Aorta (tissue), 5 donors: ENCODE data around the gene PHF23. TPM values are rescaled to one million over a fixed set of nuclear protein-coding genes. Genes with fewer than 3 reads are reported as not detected.

Experiments used
- ATAC-seq: fragments of 200-7000 bp; cut with Tn5 transposase; one replicate; pipeline ENCODE4 v1.9.1; 2022; ENCODE audit warnings: moderate library complexity; ENCODE audit not compliant: low FRiP score
- DNase-seq, 2 donors: peaks; one replicate each; pipeline ENCODE4 v3.0.0-alpha.2; 2020
- H3K27ac ChIP-seq, 2 donors: one replicate each; pipeline ENCODE4 v1.5.1; 2013; ENCODE audit warnings: low read length in 2 of 2, mild to moderate bottlenecking in 2 of 2, moderate library complexity in 2 of 2, control low read depth in 1 of 2, inconsistent platforms in 1 of 2, low read depth in 1 of 2
- H3K27me3 ChIP-seq, 2 donors: one replicate each; pipeline ENCODE4 v1.6.1; 2013; ENCODE audit warnings: control low read depth in 1 of 2, low read length in 1 of 2, mild to moderate bottlenecking in 1 of 2, moderate library complexity in 1 of 2; ENCODE audit not compliant: insufficient read depth in 2 of 2, control insufficient read depth in 1 of 2
- H3K36me3 ChIP-seq, 2 donors: one replicate each; pipeline ENCODE4 v1.6.1; 2013; ENCODE audit warnings: control low read depth in 1 of 2, low read length in 1 of 2, mild to moderate bottlenecking in 1 of 2; ENCODE audit not compliant: insufficient read depth in 2 of 2, control insufficient read depth in 1 of 2
- H3K4me1 ChIP-seq, 2 donors: one replicate each; pipeline ENCODE4 v1.6.1; 2013; ENCODE audit warnings: low read length in 2 of 2, control low read depth in 1 of 2, mild to moderate bottlenecking in 1 of 2, moderate library complexity in 1 of 2; ENCODE audit not compliant: insufficient read depth in 2 of 2, control insufficient read depth in 1 of 2
- H3K4me3 ChIP-seq, 2 donors: one replicate each; pipeline ENCODE4 v1.5.1; 2013; ENCODE audit warnings: low read length in 2 of 2, control low read depth in 1 of 2, mild to moderate bottlenecking in 1 of 2
- H3K9me3 ChIP-seq: one replicate; pipeline ENCODE4 v1.6.1; 2013; ENCODE audit warnings: mild to moderate bottlenecking, low read length; ENCODE audit not compliant: control insufficient read depth
- WGBS, 2 donors: extraction: QIAGEN DNeasy Blood & Tissue Kit; methylation state at CpG; one replicate each; pipeline ENCODE4 v1.1.7; 2013; 5-methylcytosine and 5-hydroxymethylcytosine counted together
- intact Hi-C, 2 donors: fragments of 100-400 bp; cut with DNase I; formaldehyde crosslinking; loops; one replicate each; pipeline versions ENCODE4 v1.14.2 to v1.15.0; 2022
- polyA plus RNA-seq, 2 donors: library from polyadenylated mRNA; stranded (reverse); fragments of 200-250 nt; gene quantifications; one replicate each; pipeline ENCODE4 v1.2.3, GENCODE V29; 2013
- total RNA-seq, 2 donors: library from RNA; stranded (reverse); fragmentation: NEBNext Ultra II Directional; extraction: Animal tissue kit (Norgen Biotek cat#: 25700); gene quantifications; one replicate each; pipeline ENCODE4 v1.2.1, GENCODE V29; 2021
- donor health status: healthy with polysubstance abuse.
- donor health status: Bipolar disorder and iron deficiency.
- donor health status: DM: no; HTN: no; CAD: no.
- donor health status: DM: no; HTN: no; CAD: no.
- donor health status: DM: yes; HTN: yes; CAD: no.

Gene PHF23
- total and polyA plus RNA-seq, 4 donors: 19.2 to 30.8 (median 26.4) TPM

DNA sequence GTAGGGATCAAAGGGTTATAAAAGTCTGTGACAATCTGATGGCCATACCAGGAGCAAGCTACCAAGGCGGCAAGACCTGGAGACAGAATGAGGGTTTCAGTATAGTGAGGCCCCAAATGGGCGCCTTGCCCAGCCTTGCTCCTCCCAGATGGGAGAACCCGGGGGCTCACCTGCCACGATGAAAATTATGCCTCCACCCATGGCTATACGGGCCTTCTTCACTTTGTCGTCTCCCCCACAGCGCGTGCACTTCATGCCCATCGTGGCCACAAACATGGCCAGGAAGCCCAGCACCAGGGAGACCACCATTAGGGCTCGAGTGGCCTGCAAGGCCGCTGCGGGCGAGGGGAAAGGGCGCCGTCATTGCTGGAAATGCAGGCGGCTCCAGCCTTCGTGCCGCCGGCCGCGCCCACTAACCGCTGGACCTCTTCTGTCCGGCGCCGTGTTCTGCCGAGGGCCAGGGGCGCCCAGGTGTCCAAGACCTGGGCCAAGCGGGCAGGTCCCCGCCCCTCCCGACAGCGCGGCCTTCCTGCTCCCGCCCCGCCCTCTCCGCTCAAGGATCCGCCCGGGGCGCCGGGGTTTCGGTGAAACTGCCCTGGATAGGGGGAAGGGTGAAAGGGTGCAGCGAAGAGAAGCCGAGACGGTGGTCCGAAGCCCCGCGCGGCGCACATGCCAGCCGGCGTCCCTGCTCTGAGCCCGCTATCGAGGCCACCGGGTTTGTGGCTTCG lies 21.6 kb upstream of the PHF23 start:
- H3K4me1 ChIP-seq: no peaks in the 10 kb centered on the region
- WGBS, 2 donors: 6 to 7% methylated on average over 45 to 54 of the region's 54 CpGs
- DNase-seq (peak in 1 of 2 donors; percentile 65), ATAC-seq (peak; percentile 53)
- no peak overlapping the region for H3K27ac ChIP-seq
- peaks cover 0 to 5% of the 10 kb centered on the region in 2 donors for H3K36me3 ChIP-seq
- no peak overlapping the region for H3K4me3 ChIP-seq
- intact Hi-C loops: no loop called here
- peaks cover 0 to 3% of the 10 kb centered on the region in 2 donors for H3K27me3 ChIP-seq
- no peaks in the 10 kb centered on the region for H3K9me3 ChIP-seq

DNA sequence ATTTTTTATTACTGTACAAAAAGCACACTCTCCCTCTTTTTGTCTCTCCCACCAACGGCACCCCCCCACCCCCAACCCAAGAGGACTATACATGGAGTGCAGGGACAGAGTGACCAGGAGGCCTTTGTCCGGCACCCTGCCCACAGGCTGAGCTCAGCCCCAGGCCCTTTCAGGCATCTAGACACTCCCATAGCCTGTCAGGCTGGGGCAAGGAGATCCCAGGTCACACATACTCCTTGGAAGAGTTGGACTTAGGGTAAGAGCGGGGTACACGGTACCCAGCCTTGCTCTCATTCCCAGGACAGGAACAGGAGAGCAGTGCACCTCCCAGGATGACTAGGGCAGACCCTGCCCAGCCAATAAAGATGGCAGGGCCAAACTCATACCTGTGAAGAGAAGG lies 20.9 kb upstream of the PHF23 start:
- H3K36me3 ChIP-seq: peaks cover 0 to 5% of the 10 kb centered on the region in 2 donors
- no peak overlapping the region for H3K4me3 ChIP-seq
- no peak overlapping the region for H3K27ac ChIP-seq
- H3K9me3 ChIP-seq: no peaks in the 10 kb centered on the region
- WGBS, 2 donors: 81 to 87% methylated on average over 4 of the region's 4 CpGs
- intact Hi-C loops: no loop called here
- H3K4me1 ChIP-seq: no peaks in the 10 kb centered on the region
- peaks cover 0 to 3% of the 10 kb centered on the region in 2 donors for H3K27me3 ChIP-seq
- no peak for ATAC-seq
- no peak for DNase-seq

DNA sequence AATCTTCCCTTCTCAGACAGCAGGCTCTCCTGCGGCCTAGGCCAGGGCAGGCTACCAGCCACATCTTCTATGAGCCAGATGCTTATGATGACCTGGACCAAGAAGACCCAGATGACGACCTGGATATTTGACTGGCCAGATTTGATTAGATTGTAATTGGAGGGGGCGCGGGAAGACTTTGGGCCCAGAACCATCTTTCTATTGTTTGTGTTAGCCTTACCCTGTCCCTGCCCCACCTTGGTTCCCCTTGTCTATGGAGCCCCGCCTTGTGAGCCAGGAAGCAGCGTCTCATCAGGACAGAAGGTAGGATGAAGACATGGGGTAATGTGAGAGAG lies 20.3 kb upstream of the PHF23 start:
- intact Hi-C loops: no loop called here
- Histone ChIP-seq H3K9me3 (no peaks in the 10 kb centered on the region), H3K27me3 (peaks cover 0 to 3% of the 10 kb centered on the region in 2 donors), H3K4me1 (no peaks in the 10 kb centered on the region), H3K36me3 (peaks cover 0 to 6% of the 10 kb centered on the region in 2 donors), H3K27ac (no peak overlapping the region), H3K4me3 (no peak overlapping the region)
- ATAC-seq (no peak), DNase-seq (no peak)
- 94 to 97% methylated on average over 6 of the region's 6 CpGs for WGBS, 2 donors

- Histone ChIP-seq H3K4me3 (no peak overlapping the region), H3K36me3 (peaks cover 0 to 8% of the 10 kb centered on the region in 2 donors), H3K27ac (no peak overlapping the region), H3K9me3 (no peaks in the 10 kb centered on the region), H3K4me1 (no peaks in the 10 kb centered on the region), H3K27me3 (peaks cover 0 to 3% of the 10 kb centered on the region in 2 donors)
- ATAC-seq (no peak), DNase-seq (peak in 1 of 2 donors; percentile 53)
- 83 to 85% methylated on average over 7 of the region's 7 CpGs for WGBS, 2 donors
- intact Hi-C loops: no loop called here
Observed at GRCh38 chr17:7258731-7259554, 19.7 kb upstream of the PHF23 start.

GRCh38 chr17:7256766-7257456 lies 17.7 kb upstream of the PHF23 start:
- H3K9me3 ChIP-seq: no peaks in the 10 kb centered on the region
- intact Hi-C loops: no loop called here
- DNase-seq (no peak), ATAC-seq (no peak)
- no peak overlapping the region for H3K27ac ChIP-seq
- peaks cover 0 to 8% of the 10 kb centered on the region in 2 donors for H3K36me3 ChIP-seq
- no peaks in the 10 kb centered on the region for H3K4me1 ChIP-seq
- H3K27me3 ChIP-seq: no peaks in the 10 kb centered on the region
- H3K4me3 ChIP-seq: no peak overlapping the region
- 88 to 91% methylated on average over 8 of the region's 8 CpGs for WGBS, 2 donors

DNA sequence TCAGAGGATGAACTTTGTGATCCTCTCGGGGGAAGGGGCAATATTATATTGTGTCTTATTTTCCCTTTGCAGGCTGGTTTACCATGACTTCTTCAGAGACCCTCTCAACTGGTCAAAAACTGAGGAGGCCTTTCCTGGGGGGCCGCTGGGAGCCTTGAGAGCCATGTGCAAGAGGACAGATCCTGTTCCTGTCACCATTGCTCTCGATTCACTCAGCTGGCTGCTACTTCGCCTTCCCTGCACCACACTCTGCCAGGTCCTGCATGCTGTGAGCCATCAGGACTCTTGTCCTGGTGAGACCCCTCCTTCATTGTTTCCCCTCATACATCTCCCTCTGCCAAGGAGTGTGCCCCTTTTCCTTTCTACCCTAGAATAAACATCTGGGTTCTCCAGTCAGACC lies 15.3 kb upstream of the PHF23 start:
- 92 to 95% methylated on average over 4 of the region's 4 CpGs for WGBS, 2 donors
- H3K27ac ChIP-seq: no peak overlapping the region
- no peak overlapping the region for H3K4me3 ChIP-seq
- no peak for ATAC-seq
- peaks cover 0 to 8% of the 10 kb centered on the region in 2 donors for H3K36me3 ChIP-seq
- H3K9me3 ChIP-seq: no peaks in the 10 kb centered on the region
- no peaks in the 10 kb centered on the region for H3K4me1 ChIP-seq
- intact Hi-C loops: loop anchor here in 1 of 2 donors (5.0 kb wide), 1 partner anchor 43 kb away; no protein-coding TSS in a partner anchor
- no peak for DNase-seq
- no peaks in the 10 kb centered on the region for H3K27me3 ChIP-seq

DNA sequence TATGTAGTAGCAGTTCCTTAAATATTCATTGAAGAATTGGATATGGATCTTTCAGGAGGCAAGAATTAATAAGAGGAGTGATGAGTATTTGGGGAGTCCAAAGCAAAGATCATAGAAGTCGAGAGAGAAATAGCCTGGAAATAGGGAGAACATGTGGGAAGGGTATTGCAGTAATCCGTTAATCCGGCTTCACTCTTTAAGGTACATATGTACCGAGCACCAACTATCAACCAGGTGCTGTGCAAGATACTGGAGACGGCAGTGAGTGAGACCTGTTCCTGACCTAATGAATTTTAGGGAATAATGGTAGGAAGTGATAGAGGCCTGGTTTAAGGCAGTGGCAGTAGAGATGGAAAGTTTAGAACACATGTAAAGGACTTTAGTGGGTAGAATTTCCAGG lies 13.8 kb upstream of the PHF23 start:
- peaks cover 0 to 2% of the 10 kb centered on the region in 2 donors for H3K4me1 ChIP-seq
- no peaks in the 10 kb centered on the region for H3K9me3 ChIP-seq
- DNase-seq: no peak
- no peaks in the 10 kb centered on the region for H3K27me3 ChIP-seq
- H3K4me3 ChIP-seq: peak overlapping the region in 1 of 2 donors; percentile 43
- H3K27ac ChIP-seq: no peak overlapping the region
- ATAC-seq: no peak
- WGBS, 2 donors: 67 to 81% methylated on average over 5 of the region's 5 CpGs
- H3K36me3 ChIP-seq: peaks cover 0 to 6% of the 10 kb centered on the region in 2 donors
- intact Hi-C loops: loop anchor here in 1 of 2 donors (5.0 kb wide), 1 partner anchor 44 kb away; no protein-coding TSS in a partner anchor

- H3K4me3 ChIP-seq: peak within 1 kb of the TSS; percentile 98 to 99
- peaks cover 0 to 2% of the 10 kb centered on the region in 2 donors for H3K4me1 ChIP-seq
- intact Hi-C loops: loop anchor here in 1 of 2 donors (1.0 to 5.0 kb wide), 2 partner anchors 38 to 45 kb away; no protein-coding TSS in a partner anchor
- DNase-seq (peak; percentile 97 to 99), ATAC-seq (peak; percentile 92)
- 1 to 2% methylated on average over 54 to 55 of the region's 55 CpGs for WGBS, 2 donors
- H3K27ac ChIP-seq: peak within 1 kb of the TSS; percentile 71 to 94
- peaks cover 0 to 6% of the 10 kb centered on the region in 2 donors for H3K36me3 ChIP-seq
- no peaks in the 10 kb centered on the region for H3K9me3 ChIP-seq
- no peaks in the 10 kb centered on the region for H3K27me3 ChIP-seq
Observed at GRCh38 chr17:7252176-7253043, 13.2 kb upstream of the PHF23 start, which contains the start of gene ELP5. TSS of gene ELP5 (plus strand) at chr17:7252215. CDS start at chr17:7252551, 336 bp downstream.
